ENCODE measurements around the gene P2RY6. TPM values are rescaled to one million over a fixed set of nuclear protein-coding genes. Genes with fewer than 3 reads are reported as not detected.

The P2RY6 gene
- total and polyA plus RNA-seq, 2 of the 4 experiments (the other 2 are of a cell fraction), result 0.44 TPM; not detected in 1

GRCh38 chr11:73244589-73245240, 27.4 kb upstream of the P2RY6 start:
- no peak for DNase-seq
- Histone ChIP-seq H3K4me1 (ENCODE audit: control insufficient read depth, insufficient read depth, low read length) (peaks cover 8% of the 10 kb centered on the region), H4K8ac (ENCODE audit: low read depth in 2 of 2, low read length in 2 of 2) (no peak overlapping the region), H2BK20ac (ENCODE audit: low read depth, low read length) (no peak overlapping the region), H3K4ac (ENCODE audit: low read depth, low read length) (no peak overlapping the region), H2AK5ac (ENCODE audit: low read depth, low read length) (no peak overlapping the region), H3K9me3 (ENCODE audit: control insufficient read depth, insufficient read depth, low read length) (no peaks in the 10 kb centered on the region), H3K9me1 (ENCODE audit: insufficient read depth, low read length) (peaks cover 7% of the 10 kb centered on the region; the same call in 1 of the 2 replicates), H3K56ac (ENCODE audit: extremely low read depth, insufficient read depth, low read length) (no peak overlapping the region), H3K18ac (ENCODE audit: low read depth, low read length) (no peak overlapping the region), H3K27ac (ENCODE audit: insufficient read depth, low read length) (no peak overlapping the region), H2BK120ac (ENCODE audit: low read depth, low read length) (no peak overlapping the region), H4K5ac (ENCODE audit: low read depth, low read length) (no peak overlapping the region), H3K36me3 (ENCODE audit: control insufficient read depth, insufficient read depth, low read length) (no peaks in the 10 kb centered on the region), H3K23ac (ENCODE audit: low read depth, low read length) (no peak overlapping the region), H4K91ac (ENCODE audit: insufficient read depth, low read depth, low read length) (no peak overlapping the region), H3K14ac (replicated peaks; ENCODE audit: low read depth, low read length) (no peak overlapping the region), H2AK9ac (replicated peaks; ENCODE audit: low read depth, low read length, poor library complexity) (no peak overlapping the region), H2AFZ (replicated peaks; ENCODE audit: low read length, poor library complexity) (no peak overlapping the region), H3K79me1 (ENCODE audit: low read depth in 1 of 2, low read length in 2 of 2) (no peaks in the 10 kb centered on the region), H3K27me3 (ENCODE audit: control insufficient read depth, insufficient read depth, low read length) (0 out of 2 replicates have a peak, but pooled peaks cover 3% of the 10 kb centered on the region), H3K9ac (ENCODE audit: low read depth, low read length) (no peak overlapping the region), H2BK15ac (ENCODE audit: low read depth, low read length) (no peak overlapping the region), H4K20me1 (ENCODE audit: insufficient read depth, low read length) (no peaks in the 10 kb centered on the region), H3K4me2 (ENCODE audit: low read depth, low read length) (no peak overlapping the region), H2BK5ac (ENCODE audit: low read depth, low read length, poor library complexity, severe bottlenecking) (no peak overlapping the region), H3K4me3 (ENCODE audit: insufficient read depth, low read depth, low read length) (no peak overlapping the region)
- POLR2A ChIA-PET (ENCODE audit: unreplicated experiment), result interaction anchor here (0.6 kb wide), 1 partner anchor 63 kb away, joined by 15 read pairs; no protein-coding TSS in a partner anchor
- no peak for ATAC-seq (ENCODE audit: low read depth)
- 51% methylated on average over 2 of the region's 4 CpGs; no CpG with 5 or more reads in 1 of the 2 experiments for WGBS, 2 experiments (ENCODE audit: extremely low coverage in 2 of 2, insufficient read length in 1 of 2)
- CTCF ChIA-PET, result interaction anchor here (1.5 kb wide), 1 partner anchor 45 kb away, joined by 4 read pairs; no protein-coding TSS in a partner anchor
- TF ChIP-seq RAD21 (IDR thresholded peaks at IDR 0.05; ENCODE audit: low read length), result no peak
- no peak for TF ChIP-seq RFX5 (IDR thresholded peaks at IDR 0.05; ENCODE audit: low read depth, low read length)
- in situ Hi-C loops (cut with MboI; ENCODE audit: low sequenced_read_pairs) (loop anchor here (5.0 kb wide), 1 partner anchor 417 kb away; no protein-coding TSS in a partner anchor), dilution Hi-C loops (cut with HindIII; ENCODE audit: low sequenced_read_pairs, unreplicated experiment) (no loop called here), intact Hi-C loops (cut with micrococcal nuclease) (no loop called here)
- BruUV-seq (replicated peaks), result no TSS peak

Data from IMR-90 (cell line).